Progenitor cell of endocrine pancreas (in vitro differentiated cells): ENCODE data around the gene SLCO2B1. TPM values are rescaled to one million over a fixed set of nuclear protein-coding genes. Genes with fewer than 3 reads are reported as not detected.

Experiments used
- DNase-seq: peaks from one replicate; pipeline ENCODE4 v3.0.0; 2021; ENCODE audit warnings: low spot score; ENCODE audit not compliant: unreplicated experiment
- H3K27ac Mint-ChIP-seq: 2 replicates; pipeline ENCODE4 v1.8.0; 2021; ENCODE audit warnings: mild to moderate bottlenecking, moderate library complexity, mixed read lengths
- H3K27me3 Mint-ChIP-seq: 2 replicates; pipeline ENCODE4 v1.8.0; 2021; ENCODE audit warnings: mixed read lengths
- H3K36me3 Mint-ChIP-seq: 2 replicates; pipeline ENCODE4 v1.8.0; 2022; ENCODE audit warnings: mixed read lengths; ENCODE audit not compliant: insufficient read depth
- H3K4me1 Mint-ChIP-seq: 2 replicates; pipeline ENCODE4 v1.8.0; 2021; ENCODE audit warnings: low read depth, mixed read lengths
- H3K4me3 Mint-ChIP-seq: 2 replicates; pipeline ENCODE4 v1.8.0; 2021; ENCODE audit warnings: low read depth, mild to moderate bottlenecking, moderate library complexity, mixed read lengths
- H3K9me3 Mint-ChIP-seq: 2 replicates; pipeline ENCODE4 v1.8.0; 2021; ENCODE audit warnings: low read depth, mixed read lengths
- CTCF ChIP-seq: fragments of 200-600 bp; sonication (generic); IDR thresholded peaks from one replicate; pipeline ENCODE4 v1.5.0; 2021; ENCODE audit warnings: antibody characterized with exemption, mild to moderate bottlenecking; ENCODE audit not compliant: unreplicated experiment
- total RNA-seq: library from RNA; stranded (reverse); gene quantifications from 2 replicates; pipeline ENCODE4 v1.2.1, GENCODE V29; 2021

SLCO2B1 gene
- total RNA-seq, 1 donor from 2014 or later = 6.6 TPM

GRCh38 chr11:75148436-75148983 is 2.4 kb upstream of the SLCO2B1 start:
- H3K27me3 Mint-ChIP-seq = peaks cover 8% of the 10 kb centered on the region
- no peak for TF ChIP-seq CTCF

GRCh38 chr11:75149766-75150465 is 991 bp upstream of the SLCO2B1 start:
- H3K27ac Mint-ChIP-seq = no peak overlapping the region
- H3K9me3 Mint-ChIP-seq = no peaks in the 10 kb centered on the region
- TF ChIP-seq CTCF = no peak
- no peaks in the 10 kb centered on the region for H3K36me3 Mint-ChIP-seq
- no peak overlapping the region for H3K4me3 Mint-ChIP-seq
- peaks cover 8% of the 10 kb centered on the region for H3K27me3 Mint-ChIP-seq
- DNase-seq = no peak
- peaks cover 28% of the 10 kb centered on the region for H3K4me1 Mint-ChIP-seq

More at GRCh38 chr11:75148436-75148983, 2.4 kb upstream of the SLCO2B1 start:
- DNase-seq = no peak
- no peak overlapping the region for H3K4me3 Mint-ChIP-seq
- peaks cover 27% of the 10 kb centered on the region for H3K4me1 Mint-ChIP-seq
- no peaks in the 10 kb centered on the region for H3K9me3 Mint-ChIP-seq
- no peaks in the 10 kb centered on the region for H3K36me3 Mint-ChIP-seq
- no peak overlapping the region for H3K27ac Mint-ChIP-seq

- H3K9me3 Mint-ChIP-seq = no peaks in the 10 kb centered on the region
- no peak for DNase-seq
- peaks cover 35% of the 10 kb centered on the region for H3K4me1 Mint-ChIP-seq
- no peak for TF ChIP-seq CTCF
- H3K27me3 Mint-ChIP-seq = peaks cover 8% of the 10 kb centered on the region
- H3K36me3 Mint-ChIP-seq = no peaks in the 10 kb centered on the region
- peak overlapping the region; percentile 74 for H3K27ac Mint-ChIP-seq
- H3K4me3 Mint-ChIP-seq = peak overlapping the region; percentile 39
These were observed 590 bp downstream of the SLCO2B1 start for GRCh38 chr11:75151346-75152047.

GRCh38 chr11:75152090-75152489 is 1.2 kb downstream of the SLCO2B1 start:
- no peaks in the 10 kb centered on the region for H3K9me3 Mint-ChIP-seq
- DNase-seq = no peak

More at GRCh38 chr11:75152090-75152489, 1.2 kb downstream of the SLCO2B1 start:
- no peaks in the 10 kb centered on the region for H3K36me3 Mint-ChIP-seq
- peaks cover 6% of the 10 kb centered on the region for H3K27me3 Mint-ChIP-seq
- peaks cover 41% of the 10 kb centered on the region for H3K4me1 Mint-ChIP-seq
- H3K4me3 Mint-ChIP-seq = peak overlapping the region; percentile 39
- TF ChIP-seq CTCF = no peak
- H3K27ac Mint-ChIP-seq = peak overlapping the region; percentile 91
